Natural killer cell (primary cell): ENCODE data around the gene TECTB. TPM values are rescaled to one million over a fixed set of nuclear protein-coding genes. Genes with fewer than 3 reads are reported as not detected.

Source experiments
- ATAC-seq, 3 donors: fragments of 150-1000 bp in 2 of 3; fragments of 200-7000 bp in 1 of 3; cut with Tn5 transposase; 1 replicate in 1 of 3; 2 replicates in 2 of 3; pipeline ENCODE4 v1.10.0; 2021; ENCODE audit warnings: mild to moderate bottlenecking in 2 of 3, moderate library complexity in 2 of 3
- DNase-seq, 2 donors: peaks; one replicate each; pipeline versions ENCODE4 v3.0.0 to v3.0.0-alpha.2; 2013 to 2021; ENCODE audit warnings: mixed read lengths in 1 of 2
- H3K27ac ChIP-seq: one replicate; pipeline ENCODE4 v1.5.1; 2013; ENCODE audit warnings: mild to moderate bottlenecking, low read length
- H3K27me3 ChIP-seq: one replicate; pipeline ENCODE4 v1.6.1; 2013; ENCODE audit warnings: low read length; ENCODE audit not compliant: control insufficient read depth, insufficient read depth
- H3K36me3 ChIP-seq: one replicate; pipeline ENCODE4 v1.6.1; 2013; ENCODE audit warnings: low read length; ENCODE audit not compliant: control insufficient read depth, insufficient read depth
- H3K4me1 ChIP-seq: one replicate; pipeline ENCODE4 v1.6.1; 2013; ENCODE audit warnings: low read length; ENCODE audit not compliant: control insufficient read depth, insufficient read depth
- H3K4me3 ChIP-seq: one replicate; pipeline ENCODE4 v1.5.1; 2013; ENCODE audit warnings: low read length
- H3K9me3 ChIP-seq: one replicate; pipeline ENCODE4 v1.6.1; 2013; ENCODE audit warnings: low read length; ENCODE audit not compliant: control insufficient read depth, insufficient read depth
- H3K27ac Mint-ChIP-seq, 2 donors: one replicate each; pipeline ENCODE4 v1.8.0; 2022; ENCODE audit warnings: mild to moderate bottlenecking in 2 of 2, mixed read lengths in 2 of 2, moderate library complexity in 1 of 2
- H3K27me3 Mint-ChIP-seq, 2 donors: one replicate each; pipeline ENCODE4 v1.8.0; 2022; ENCODE audit warnings: low read depth in 2 of 2, mixed read lengths in 2 of 2
- H3K36me3 Mint-ChIP-seq: one replicate; pipeline ENCODE4 v1.8.0; 2022; ENCODE audit warnings: mixed read lengths
- H3K4me1 Mint-ChIP-seq, 2 donors: one replicate each; pipeline ENCODE4 v1.8.0; 2022; ENCODE audit warnings: mixed read lengths in 2 of 2
- H3K4me3 Mint-ChIP-seq: one replicate; pipeline ENCODE4 v1.8.0; 2022; ENCODE audit warnings: mild to moderate bottlenecking, moderate library complexity, mixed read lengths
- H3K9me3 Mint-ChIP-seq, 2 donors: one replicate each; pipeline ENCODE4 v1.8.0; 2022; ENCODE audit warnings: mixed read lengths in 2 of 2
- CTCF ChIP-seq: fragments of 200-600 bp; IDR thresholded peaks from one replicate; pipeline ENCODE4 v1.8.0; 2022; ENCODE audit warnings: antibody characterized with exemption
- WGBS: methylation state at CpG from one replicate; pipeline ENCODE4 v1.1.7; 2013; ENCODE audit warnings: missing lambda C conversion rate; ENCODE audit not compliant: insufficient coverage; 5-methylcytosine and 5-hydroxymethylcytosine counted together
- intact Hi-C: fragments of 100-400 bp; cut with micrococcal nuclease; formaldehyde crosslinking; loops from one replicate; pipeline ENCODE4 v1.14.2; 2022
- total RNA-seq, 4 donors: library from RNA; stranded (reverse); fragments of 120-200 nt in 1 of 4; gene quantifications; one replicate each; pipeline versions ENCODE4 v1.2.3 to v1.2.4, GENCODE V29; 2013 to 2022

TECTB gene
- total RNA-seq, 3 donors from 2014 or later (not counting 1 experiment from before 2014, with no cell fraction given), result not detected

DNA sequence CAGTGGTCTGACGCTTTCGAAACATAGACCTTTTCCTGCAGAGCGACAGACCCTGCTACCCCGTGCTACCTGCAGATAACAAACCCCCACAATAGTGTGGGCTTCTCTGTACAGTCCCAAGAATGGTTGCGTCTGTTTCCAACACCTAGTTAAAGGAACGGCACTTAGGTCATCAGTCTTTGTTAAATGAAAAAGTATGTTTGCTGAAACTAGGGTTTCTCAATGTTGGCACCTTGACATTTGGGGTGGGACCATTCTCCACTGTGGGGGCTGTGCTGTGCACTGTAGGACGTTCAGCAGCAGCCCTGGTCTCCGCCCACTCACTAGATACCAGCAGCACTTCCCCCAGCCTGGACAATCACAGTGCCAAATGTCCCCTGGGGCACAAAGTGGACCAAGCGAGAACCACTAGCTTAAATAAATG is 13.7 kb downstream of the TECTB start:
- Mint-ChIP-seq H3K4me1 (no peaks in the 10 kb centered on the region), H3K9me3 (no peaks in the 10 kb centered on the region), H3K4me3 (no peak overlapping the region), H3K36me3 (no peaks in the 10 kb centered on the region), H3K27ac (no peak overlapping the region), H3K27me3 (peaks cover 10 to 14% of the 10 kb centered on the region in 2 donors)
- intact Hi-C loops, result no loop called here
- Histone ChIP-seq H3K36me3 (no peaks in the 10 kb centered on the region), H3K9me3 (no peaks in the 10 kb centered on the region), H3K4me3 (no peak overlapping the region), H3K4me1 (no peaks in the 10 kb centered on the region), H3K27me3 (no peaks in the 10 kb centered on the region), H3K27ac (no peak overlapping the region)
- ATAC-seq (no peak), DNase-seq (no peak)
- TF ChIP-seq CTCF, result no peak
- WGBS, result 64% methylated on average over 8 of the region's 9 CpGs

DNA sequence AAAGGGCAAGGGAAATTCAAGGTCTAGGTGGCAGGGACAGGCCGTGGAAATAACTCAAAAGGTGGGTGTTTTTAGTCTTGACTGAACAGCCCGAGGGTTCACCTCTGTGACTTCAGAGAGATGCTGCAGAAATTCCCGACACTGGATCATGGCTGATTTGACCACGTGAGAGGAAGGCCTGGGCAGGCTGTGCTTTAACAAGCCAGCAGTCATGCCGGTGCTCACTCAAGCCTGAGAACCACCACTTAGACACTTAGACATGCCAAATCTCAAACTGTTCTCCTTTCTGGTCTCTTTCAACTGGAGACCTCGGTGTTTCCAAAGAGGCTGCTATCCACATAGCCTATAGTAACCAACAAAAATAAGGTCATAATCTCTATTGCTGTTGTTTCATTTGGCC is 15.4 kb downstream of the TECTB start:
- Mint-ChIP-seq H3K36me3 (no peaks in the 10 kb centered on the region), H3K4me3 (no peak overlapping the region), H3K27me3 (peaks cover 8 to 11% of the 10 kb centered on the region in 2 donors), H3K27ac (no peak overlapping the region), H3K9me3 (no peaks in the 10 kb centered on the region), H3K4me1 (no peaks in the 10 kb centered on the region)
- no peak overlapping the region for H3K4me3 ChIP-seq
- intact Hi-C loops, result no loop called here
- H3K27me3 ChIP-seq, result no peaks in the 10 kb centered on the region
- H3K9me3 ChIP-seq, result no peaks in the 10 kb centered on the region
- H3K27ac ChIP-seq, result no peak overlapping the region
- ATAC-seq, result no peak
- WGBS, result 85% methylated on average over 6 of the region's 6 CpGs
- TF ChIP-seq CTCF, result no peak
- no peak for DNase-seq
- H3K36me3 ChIP-seq, result no peaks in the 10 kb centered on the region
- H3K4me1 ChIP-seq, result no peaks in the 10 kb centered on the region

DNA sequence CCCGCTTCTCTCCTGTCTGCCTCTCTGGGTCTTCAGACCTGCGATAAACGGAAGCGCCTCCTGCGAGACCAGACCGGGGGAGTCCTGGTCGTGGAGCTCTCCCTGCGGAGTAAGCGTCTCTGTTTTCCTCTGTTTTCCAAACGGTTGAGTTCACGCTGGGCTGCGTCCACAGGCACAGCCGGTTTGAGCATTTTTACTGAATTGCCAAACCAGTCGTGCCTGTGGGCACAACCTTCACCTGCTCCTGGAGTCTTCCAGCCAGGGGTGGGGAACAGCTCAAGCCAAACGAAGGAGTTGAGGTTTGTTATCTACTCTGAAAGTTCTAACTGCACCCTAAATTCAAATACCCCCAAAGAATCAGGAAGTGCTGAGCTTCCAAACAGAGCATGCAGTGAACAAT is 16.3 kb downstream of the TECTB start:
- intact Hi-C loops, result no loop called here
- Histone ChIP-seq H3K4me1 (no peaks in the 10 kb centered on the region), H3K4me3 (no peak overlapping the region), H3K9me3 (no peaks in the 10 kb centered on the region), H3K36me3 (no peaks in the 10 kb centered on the region), H3K27me3 (no peaks in the 10 kb centered on the region), H3K27ac (no peak overlapping the region)
- no peaks in the 10 kb centered on the region for H3K4me1 Mint-ChIP-seq
- ATAC-seq (no peak), DNase-seq (no peak)
- H3K9me3 Mint-ChIP-seq, result no peaks in the 10 kb centered on the region
- peaks cover 6 to 7% of the 10 kb centered on the region in 2 donors for H3K27me3 Mint-ChIP-seq
- H3K36me3 Mint-ChIP-seq, result no peaks in the 10 kb centered on the region
- 77% methylated on average over 14 of the region's 15 CpGs for WGBS
- TF ChIP-seq CTCF, result no peak
- H3K27ac Mint-ChIP-seq, result no peak overlapping the region
- H3K4me3 Mint-ChIP-seq, result no peak overlapping the region

- Histone ChIP-seq H3K27ac (no peak overlapping the region), H3K9me3 (no peaks in the 10 kb centered on the region), H3K27me3 (no peaks in the 10 kb centered on the region), H3K36me3 (no peaks in the 10 kb centered on the region), H3K4me1 (no peaks in the 10 kb centered on the region), H3K4me3 (no peak overlapping the region)
- Mint-ChIP-seq H3K36me3 (no peaks in the 10 kb centered on the region), H3K4me3 (no peak overlapping the region), H3K27ac (no peak overlapping the region), H3K27me3 (peaks cover 8 to 25% of the 10 kb centered on the region in 2 donors), H3K4me1 (no peaks in the 10 kb centered on the region), H3K9me3 (no peaks in the 10 kb centered on the region)
- DNase-seq (no peak), ATAC-seq (no peak)
- WGBS, result 89% methylated on average over 2 of the region's 3 CpGs
- intact Hi-C loops, result no loop called here
- TF ChIP-seq CTCF, result no peak
These were observed 19.1 kb downstream of the TECTB start for GRCh38 chr10:112302335-112302734.
